Measurements from ENCODE around the gene DNAJA4.

The DNAJA4 gene

DNA sequence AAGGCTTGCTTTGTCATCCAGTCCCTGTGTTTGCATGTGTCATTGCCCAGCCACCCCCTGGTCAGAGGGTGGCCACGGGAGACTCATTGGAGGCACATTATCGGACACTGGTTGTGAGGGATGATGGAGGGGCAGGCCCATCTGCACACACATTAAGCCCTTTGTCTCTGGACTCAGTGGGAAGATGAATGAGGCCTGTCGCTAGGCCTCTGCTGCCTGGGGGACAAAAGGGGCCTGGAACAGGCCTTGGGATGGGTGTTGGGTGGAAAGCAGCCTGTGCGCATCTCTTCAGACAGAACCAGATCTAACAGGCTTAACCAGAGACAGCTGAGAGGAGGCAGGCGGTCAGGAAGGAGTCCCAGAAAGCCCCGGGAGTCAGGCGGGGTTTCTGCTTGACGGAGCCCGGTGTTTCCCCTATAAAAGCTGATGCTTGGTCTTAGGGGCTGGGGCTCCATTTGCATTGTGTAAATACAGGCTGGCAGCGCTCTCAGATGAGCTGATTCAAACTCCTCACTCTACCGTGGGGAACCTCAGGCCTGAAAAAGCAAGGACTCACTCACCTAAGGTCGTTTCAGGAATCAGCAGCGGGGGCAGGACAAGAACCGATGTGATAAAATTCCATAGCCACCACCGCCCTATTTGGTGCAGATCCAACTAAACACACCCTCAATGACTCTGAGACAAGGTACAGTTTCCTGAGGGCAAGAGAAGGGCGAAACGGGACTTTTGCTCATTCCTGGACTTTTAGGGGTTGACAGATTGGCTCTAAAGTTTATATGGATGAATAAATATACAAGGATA is 52.1 kb downstream of the DNAJA4 start:
- DNase-seq (ENCODE audit: low spot score) = no peak

DNA sequence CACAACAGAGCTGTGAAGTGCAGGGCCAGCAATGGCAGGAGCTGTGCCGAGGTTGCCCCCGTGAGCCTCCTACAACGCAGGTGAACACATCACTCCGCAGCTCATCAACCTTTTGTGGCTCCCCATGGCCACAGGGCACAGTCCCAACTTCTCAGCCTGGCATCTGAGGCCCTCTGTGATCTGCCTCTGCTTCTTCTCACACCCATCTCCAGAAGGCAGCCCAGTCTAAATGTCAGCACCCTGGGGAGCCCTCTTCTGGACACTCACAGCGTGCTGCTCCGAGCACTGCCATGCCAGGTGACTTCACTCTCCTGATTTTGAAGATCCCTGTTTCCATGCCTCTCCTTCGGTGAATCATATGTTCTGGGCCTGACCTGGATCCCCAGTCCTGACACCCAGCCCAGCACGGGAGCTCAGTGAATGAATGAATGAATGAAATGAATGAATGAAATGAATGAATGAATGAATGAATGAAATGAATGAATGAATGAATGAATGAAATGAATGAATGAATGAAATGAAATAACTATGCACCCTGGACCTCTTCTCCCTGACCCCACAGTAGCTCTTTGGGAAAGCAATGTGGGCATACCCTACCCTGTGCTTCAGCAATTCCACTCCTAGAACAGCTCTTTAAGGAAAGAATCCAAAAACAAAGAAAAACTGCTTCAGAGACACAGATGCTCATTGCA is 52.9 kb downstream of the DNAJA4 start:
- DNase-seq (ENCODE audit: low spot score) = no peak

- DNase-seq (ENCODE audit: low spot score) = no peak
Observed at GRCh38 chr15:78319588-78319987, 55.2 kb downstream of the DNAJA4 start.

GRCh38 chr15:78320183-78320582 is 55.8 kb downstream of the DNAJA4 start:
- no peak for DNase-seq (ENCODE audit: low spot score)

GRCh38 chr15:78321041-78321570 is 56.7 kb downstream of the DNAJA4 start:
- DNase-seq (ENCODE audit: low spot score) = no peak

DNA sequence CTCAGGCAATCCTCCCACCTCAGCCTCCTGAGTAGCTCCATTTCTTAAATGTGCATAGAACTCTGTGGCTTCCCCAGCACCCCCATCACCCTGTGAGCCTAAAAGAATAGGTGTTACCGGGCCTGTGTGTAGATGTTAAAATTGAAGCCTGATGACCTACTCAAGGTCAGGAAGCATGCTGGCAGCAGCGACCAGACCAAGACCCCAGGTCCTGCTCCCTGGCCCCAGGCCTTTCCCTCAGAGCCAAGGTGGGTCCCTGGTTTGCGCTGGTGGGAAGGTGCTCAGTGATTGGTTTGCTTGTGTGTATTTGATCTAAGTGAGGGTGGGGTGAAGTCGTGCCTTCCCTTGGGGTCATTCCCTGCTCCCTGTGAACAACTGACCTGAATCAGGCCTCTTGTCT is 57.4 kb downstream of the DNAJA4 start:
- no peak for DNase-seq (ENCODE audit: low spot score)

DNA sequence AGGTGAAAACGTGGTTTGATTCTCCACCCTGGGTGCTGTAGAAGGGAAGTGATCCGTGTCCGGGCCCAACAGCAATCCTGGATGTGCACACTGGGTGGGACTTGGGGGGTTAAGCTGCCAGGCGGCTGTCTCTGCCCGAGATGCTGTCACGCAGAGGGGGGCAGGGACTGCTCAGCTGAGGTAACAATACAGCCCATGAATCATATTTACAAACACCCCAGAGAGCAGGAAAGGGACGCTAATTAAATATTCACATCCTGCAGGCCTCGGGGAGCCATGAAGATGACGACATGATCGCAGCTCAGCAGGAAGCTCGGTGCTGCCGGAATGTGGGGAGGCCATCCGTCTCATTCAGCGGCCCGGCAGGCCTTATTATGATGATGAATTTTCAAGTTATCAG is 57.9 kb downstream of the DNAJA4 start:
- DNase-seq (ENCODE audit: low spot score) = no peak

GRCh38 chr15:78322724-78323521 is 58.6 kb downstream of the DNAJA4 start:
- no peak for DNase-seq (ENCODE audit: low spot score)

DNA sequence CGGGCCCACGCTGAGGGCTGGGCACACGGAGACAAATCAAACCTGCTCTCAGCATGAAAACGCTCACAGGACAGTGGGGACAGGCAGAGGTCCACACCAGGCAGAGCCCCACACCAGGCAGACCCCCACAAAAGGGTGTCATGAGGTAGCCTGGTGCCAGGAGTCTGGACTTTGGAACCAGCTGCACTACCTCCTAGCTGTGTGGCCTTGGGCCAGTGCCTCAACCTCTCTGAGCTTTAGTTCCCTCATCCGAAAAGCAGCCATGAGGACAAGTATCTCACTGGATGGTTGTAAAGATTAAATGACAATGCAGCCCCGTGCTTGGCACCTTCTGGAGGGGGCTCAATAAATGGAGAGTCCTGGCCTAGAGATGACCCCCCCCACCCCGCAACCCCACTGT is 59.3 kb downstream of the DNAJA4 start:
- no peak for DNase-seq (ENCODE audit: low spot score)

DNA sequence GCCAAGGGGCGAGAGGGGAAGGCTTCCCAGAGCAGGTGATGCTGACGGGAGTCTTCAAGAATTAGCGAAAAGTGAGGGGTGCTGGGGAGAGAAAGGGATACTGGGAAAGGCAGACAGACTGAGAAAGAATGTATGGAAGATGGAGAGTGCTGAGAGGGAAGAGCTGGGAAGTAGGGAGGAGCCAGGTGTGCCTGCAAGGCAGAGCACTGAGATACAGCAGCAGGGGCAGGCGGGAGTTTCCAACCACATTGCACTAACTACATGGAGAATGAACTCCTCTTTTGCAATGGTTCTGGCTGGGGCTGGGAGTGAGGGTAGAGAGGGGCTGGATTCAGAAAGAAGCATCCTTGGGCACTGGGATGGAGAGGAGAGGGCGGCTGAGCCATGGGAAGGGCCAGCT is 59.8 kb downstream of the DNAJA4 start:
- DNase-seq (ENCODE audit: low spot score) = no peak

- DNase-seq (ENCODE audit: low spot score) = no peak
Observed at GRCh38 chr15:78325092-78325843, 60.9 kb downstream of the DNAJA4 start.

DNA sequence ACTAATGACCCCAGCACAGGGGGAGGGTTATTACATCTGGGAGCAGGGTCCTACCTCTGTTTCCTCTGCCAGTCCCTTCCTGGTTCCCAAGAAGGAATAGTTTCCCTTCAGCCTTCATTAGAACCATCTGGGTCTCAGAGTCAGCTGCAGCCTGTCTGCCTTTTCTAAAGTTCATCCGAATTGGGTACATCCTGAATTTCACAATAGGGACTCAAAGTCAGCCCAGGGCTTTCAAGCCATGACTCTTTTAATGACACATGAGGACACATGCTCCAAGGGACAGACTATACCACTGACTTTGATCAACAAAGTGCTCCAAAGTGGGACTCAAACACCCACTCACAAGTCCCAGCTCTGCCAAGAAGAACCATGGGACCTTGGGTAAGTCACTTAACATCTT is 63.1 kb downstream of the DNAJA4 start:
- DNase-seq (ENCODE audit: low spot score) = no peak

GRCh38 chr15:78329625-78330024 is 65.3 kb downstream of the DNAJA4 start:
- DNase-seq (ENCODE audit: low spot score) = no peak
